SHP77 treated with DMSO at 0.1 percent for 48 hours (cell line): ENCODE measurements around the gene SRGAP2C.
"Not testable (repeated sequence)": the region's sequence is repeated elsewhere in the genome, so short reads cannot be mapped to it uniquely, and the experiment has no call there.

Experiments
- DNase-seq: peaks from one replicate; lab custom pipeline; 2025; lab: John Stamatoyannopoulos, UW

The SRGAP2C gene

DNA sequence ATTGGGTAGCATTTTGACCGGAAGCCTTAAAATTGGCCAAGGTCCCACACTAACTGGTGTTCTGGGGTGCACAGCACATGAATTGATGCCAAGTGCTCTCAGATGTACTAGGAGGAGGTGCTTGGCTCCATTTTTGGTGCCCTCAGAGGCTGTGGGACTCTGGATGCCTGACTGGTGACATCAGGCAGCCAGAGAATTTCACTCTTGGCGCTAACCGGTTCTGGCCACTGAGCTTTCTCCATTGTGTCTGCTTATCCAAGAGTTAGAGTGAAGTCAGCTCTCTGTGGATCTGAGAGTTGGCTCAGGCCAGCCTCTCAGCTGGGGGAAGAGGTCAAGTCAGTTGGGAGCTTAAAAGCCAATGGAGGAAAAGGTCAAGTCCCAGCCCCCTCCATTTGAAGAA, 200.4 kb downstream of the SRGAP2C start:
- DNase-seq = not testable (repeated sequence)

DNA sequence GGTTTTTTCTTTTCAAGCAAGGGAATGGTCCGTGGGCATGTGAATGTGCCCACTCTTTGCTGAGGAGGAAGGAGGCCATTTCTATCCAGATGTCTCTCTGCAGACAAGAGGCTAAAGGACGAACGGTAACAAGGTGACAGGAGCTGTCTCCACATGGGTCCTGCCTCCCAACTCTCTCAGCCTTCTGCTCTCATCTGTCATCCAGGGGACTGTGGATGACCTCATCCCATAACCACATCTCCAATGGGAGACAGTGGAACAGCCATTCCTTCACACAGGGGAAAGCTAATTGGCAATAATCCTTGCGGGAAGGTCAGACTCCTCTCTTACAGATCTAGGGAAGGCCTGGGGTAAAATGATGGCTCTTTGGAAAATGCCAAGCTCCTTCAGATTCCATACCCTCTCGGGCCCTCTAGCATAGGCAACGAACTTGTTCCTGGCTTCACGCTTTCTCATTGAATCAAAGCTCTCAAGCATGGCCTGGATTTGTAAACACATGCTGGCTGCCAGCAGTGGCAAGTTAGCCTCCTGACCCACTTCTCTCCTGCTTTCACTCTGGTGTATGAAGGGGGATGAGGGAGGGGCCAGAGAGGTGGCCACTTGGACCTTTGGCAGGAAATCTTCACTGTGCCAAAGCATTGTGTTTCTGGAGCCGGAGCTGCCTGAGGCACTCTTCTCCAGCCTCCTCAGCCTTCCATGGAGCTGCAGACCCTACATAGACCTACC, 201.0 kb downstream of the SRGAP2C start:
- DNase-seq = not testable (repeated sequence)

GRCh38 chr1:121386319-121386948, 201.7 kb downstream of the SRGAP2C start:
- DNase-seq = not testable (repeated sequence)

DNA sequence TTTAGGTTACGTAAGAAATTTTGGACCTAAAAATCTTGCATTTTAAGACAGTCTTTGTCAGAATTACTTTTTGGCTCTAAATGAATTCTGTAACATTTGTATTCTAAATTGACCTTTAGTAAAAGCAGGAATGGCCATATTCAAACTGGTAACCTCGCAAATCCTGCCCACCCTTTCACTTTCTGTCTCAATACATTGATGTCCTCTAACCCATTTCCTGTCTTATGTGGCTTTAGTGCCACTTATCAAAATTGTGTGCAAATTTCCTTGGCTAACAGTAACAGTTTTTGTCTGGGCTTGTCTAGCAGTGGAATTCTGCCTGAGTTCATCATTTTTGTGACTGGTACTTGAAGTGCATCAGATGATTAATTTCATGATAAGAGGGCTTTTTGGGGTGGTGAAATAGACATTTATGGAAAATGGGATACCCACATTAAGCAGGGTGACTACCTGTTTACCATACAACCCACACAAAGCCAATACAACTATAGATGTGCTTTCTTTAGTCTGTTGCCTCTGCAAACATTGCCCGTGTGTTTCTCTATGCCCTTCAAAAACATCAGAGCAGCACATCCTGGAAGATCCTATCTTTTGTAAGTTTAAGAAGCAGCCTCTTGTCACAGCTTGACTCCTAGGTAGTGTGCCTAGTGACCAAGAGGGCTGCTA, 205.3 kb downstream of the SRGAP2C start:
- DNase-seq = not testable (repeated sequence)

DNA sequence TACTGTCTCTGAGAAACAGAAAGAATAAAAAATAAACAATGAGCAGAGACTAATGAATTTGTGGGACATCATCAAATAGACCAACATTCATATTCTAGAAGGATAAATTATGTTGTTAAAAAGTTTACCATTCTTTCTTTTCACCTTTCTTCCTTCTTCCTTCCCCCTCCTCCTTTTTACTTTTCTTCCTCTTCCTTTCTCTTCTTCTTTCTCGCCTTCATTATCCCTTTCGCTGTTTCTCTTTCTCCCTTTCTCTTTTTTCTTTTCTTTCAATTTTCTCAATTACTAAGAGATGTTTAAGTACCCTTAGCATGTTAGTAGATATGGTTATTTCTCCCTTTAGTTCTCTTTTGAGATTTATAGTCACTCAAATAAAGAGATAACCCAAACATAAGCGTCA, 207.4 kb downstream of the SRGAP2C start:
- DNase-seq = not testable (repeated sequence)

- DNase-seq = not testable (repeated sequence)
These were observed 211.0 kb downstream of the SRGAP2C start for GRCh38 chr1:121395718-121396201.

DNA sequence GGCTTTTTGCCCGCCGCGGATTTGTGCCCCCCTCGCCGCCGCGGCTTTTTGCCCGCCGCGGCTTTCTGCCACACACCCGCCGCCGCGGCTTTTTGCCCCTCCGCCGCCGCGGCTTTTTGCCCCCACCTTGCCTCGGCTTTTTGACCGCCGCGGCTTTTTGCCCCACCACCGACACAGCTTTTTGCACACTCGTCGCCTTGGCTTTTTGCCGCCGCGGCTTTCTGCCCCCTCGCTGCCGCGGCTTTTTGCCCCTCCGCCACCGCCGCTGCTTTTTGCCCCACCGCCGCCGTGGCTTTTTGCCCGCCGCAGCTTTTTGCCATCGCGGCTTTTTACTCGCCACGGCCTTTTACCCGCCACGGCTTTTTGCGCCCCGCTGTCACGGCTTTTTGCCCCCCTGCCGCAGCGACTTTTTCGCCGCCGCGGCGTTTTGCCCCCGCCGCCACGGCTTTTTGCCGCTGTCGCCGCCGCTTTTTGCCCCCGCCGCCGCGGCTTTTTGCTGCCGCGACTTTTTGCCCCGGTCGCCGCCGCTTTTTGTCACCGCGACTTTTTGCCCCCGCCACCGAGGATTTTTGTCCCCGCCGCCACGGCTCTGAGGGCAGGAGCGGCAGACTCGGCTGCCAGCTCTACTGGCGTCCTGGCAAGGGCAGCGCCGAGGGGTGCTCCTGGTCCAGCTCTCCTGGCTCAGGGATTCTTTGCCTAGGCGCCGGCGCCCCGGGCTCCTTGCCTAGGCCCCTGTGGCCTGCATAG, 211.7 kb downstream of the SRGAP2C start:
- DNase-seq = not testable (repeated sequence)

GRCh38 chr1:121397101-121397500, 212.3 kb downstream of the SRGAP2C start:
- not testable (repeated sequence) for DNase-seq

DNA sequence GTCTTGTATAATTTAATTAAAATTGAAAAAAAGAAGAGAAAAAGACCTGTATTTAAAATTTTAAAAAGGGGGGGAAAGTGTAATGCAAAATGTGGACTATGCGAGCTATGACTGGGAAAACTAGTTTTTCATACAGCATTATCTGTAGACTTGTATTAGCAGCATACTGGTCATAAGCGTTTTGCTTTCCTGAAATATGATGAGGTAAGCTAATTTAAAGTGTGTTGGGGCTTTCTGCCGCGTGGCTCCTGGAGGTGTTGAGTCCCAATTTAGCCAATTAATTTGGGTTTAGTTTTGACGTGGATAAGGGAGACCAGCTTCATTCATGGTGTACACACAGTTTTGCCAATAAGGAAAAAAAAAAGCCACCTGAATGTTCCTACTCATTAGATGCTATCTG, 214.4 kb downstream of the SRGAP2C start:
- not testable (repeated sequence) for DNase-seq

DNA sequence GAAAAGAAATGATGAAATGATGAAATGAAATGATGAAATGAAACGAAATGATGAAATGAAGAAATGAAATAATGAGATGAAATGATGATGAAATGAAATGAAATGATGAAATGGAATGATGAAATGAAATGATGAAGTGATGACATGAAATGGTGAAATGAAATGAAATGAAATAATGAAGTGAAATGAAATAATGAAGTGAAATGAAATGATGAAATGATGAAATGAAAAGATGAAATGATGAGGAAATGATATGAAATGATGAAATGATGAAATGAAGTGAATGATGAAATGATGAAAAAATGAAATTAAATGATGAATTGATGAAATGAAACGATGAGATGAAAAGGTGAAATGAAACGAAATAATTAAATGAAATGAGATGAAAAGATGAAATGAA, 215.3 kb downstream of the SRGAP2C start:
- DNase-seq = not testable (repeated sequence)

DNA sequence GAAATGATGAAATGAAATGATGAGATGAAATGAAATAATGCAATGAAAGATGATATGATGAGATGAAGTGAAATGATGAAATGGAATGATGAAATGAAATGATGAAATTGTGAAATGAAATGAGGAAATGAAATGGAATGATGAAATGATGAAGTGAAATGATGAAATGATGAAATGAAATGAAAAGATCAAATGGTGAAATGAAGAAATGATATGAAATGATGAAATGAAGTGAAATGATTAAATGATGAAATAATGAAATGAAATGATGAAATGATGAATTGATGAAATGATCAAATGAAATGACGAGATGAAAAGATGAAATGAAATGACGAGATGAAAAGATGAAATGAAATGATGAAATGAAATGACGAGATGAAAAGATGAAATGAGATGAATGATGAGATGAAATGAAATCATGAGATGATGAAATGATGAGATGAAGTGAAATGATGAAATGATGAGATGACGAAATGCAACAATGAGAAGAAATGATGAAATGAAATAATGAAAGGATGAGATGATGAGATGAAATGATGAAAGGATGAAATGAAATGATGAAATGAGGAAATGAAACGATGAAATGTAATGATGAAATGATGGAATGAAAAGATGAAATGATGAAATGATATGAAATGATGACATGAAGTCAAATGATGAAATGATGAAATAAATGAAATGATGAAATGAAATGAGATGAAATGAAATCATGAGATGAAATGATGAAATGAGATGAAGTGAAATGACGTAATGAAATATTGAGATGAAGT, 216.0 kb downstream of the SRGAP2C start:
- DNase-seq = not testable (repeated sequence)

DNA sequence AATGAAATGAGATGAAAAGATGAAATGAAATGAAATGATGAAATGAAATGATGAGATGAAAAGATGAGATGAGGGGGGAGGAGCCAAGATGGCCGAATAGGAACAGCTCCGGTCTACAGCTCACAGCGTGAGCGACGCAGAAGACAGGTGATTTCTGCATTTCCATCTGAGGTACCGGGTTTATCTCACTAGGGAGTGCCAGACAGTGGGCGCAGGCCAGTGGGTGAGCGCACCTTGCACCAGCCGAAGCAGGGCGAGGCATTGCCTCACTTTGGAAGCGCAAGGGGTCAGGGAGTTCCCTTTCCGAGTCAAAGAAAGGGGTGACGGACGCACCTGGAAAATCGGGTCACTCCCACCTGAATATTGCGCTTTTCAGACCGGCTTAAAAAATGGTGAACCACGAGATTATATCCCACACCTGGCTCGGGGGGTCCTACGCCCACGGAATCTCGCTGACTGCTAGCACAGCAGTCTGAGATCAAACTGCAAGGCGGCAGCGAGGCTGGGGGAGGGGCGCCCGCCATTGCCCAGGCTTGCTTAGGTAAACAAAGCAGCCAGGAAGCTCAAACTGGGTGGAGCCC, 216.7 kb downstream of the SRGAP2C start:
- not testable (repeated sequence) for DNase-seq

- DNase-seq = not testable (repeated sequence)
These were observed 218.5 kb downstream of the SRGAP2C start for GRCh38 chr1:121403254-121403653.

- DNase-seq = no peak
These were observed 223.6 kb downstream of the SRGAP2C start for GRCh38 chr1:121408354-121408753.

- no peak for DNase-seq
These were observed 229.0 kb downstream of the SRGAP2C start for GRCh38 chr1:121413821-121414220.

DNA sequence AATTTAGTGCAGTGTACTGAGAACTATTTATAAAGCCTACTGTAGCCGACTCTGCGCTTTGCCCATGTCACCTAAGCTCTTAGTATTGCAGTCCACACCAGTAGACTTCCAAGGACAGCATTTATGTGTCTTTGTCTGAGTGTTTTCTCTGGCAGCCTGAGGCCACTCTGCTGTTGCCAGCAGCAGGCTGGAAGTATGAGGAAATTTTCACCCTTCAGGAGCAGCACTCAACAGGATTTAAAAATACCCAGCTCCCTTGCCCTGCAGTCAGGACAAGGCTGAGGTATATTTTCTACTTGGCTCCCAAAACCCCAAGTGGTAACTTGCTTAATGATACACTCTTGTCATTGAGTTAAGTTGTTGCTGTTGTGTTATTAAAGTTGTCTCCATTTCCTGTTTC, 230.1 kb downstream of the SRGAP2C start:
- DNase-seq = no peak

GRCh38 chr1:121417325-121417923, 232.6 kb downstream of the SRGAP2C start:
- DNase-seq = no peak

DNA sequence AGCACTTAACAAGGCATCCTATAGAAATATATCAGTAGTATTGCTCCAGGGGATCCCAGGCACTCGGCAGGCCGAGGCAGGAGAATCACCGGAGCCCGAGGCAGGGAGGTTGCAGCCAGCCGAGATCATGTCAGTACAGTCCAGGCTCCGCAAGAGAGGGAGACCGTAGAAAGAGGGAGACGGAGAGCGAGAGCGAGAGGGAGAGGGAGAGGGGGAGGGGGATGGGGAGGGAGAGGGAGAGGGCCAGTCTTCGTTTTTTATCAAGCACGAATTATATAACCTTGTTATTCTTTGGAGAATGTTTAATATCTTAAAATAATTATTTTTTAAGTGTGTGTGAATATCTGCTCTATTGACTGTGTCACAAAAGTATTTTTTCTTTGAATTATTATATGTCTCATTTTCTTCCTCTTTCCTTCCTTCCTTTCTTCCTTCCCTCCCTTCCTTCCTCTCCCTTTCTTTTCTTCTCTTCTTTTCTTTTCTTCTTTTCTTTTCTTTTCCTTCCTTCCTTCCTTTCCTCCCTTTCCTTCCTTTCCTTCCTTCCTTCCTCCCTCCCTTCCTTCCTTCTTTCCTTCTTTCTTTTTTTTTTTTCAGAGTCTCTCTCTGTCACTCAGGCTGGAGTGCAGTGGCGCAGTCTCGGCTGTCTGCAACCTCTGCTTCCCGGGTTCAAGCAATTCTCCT, 233.7 kb downstream of the SRGAP2C start:
- DNase-seq = no peak

DNA sequence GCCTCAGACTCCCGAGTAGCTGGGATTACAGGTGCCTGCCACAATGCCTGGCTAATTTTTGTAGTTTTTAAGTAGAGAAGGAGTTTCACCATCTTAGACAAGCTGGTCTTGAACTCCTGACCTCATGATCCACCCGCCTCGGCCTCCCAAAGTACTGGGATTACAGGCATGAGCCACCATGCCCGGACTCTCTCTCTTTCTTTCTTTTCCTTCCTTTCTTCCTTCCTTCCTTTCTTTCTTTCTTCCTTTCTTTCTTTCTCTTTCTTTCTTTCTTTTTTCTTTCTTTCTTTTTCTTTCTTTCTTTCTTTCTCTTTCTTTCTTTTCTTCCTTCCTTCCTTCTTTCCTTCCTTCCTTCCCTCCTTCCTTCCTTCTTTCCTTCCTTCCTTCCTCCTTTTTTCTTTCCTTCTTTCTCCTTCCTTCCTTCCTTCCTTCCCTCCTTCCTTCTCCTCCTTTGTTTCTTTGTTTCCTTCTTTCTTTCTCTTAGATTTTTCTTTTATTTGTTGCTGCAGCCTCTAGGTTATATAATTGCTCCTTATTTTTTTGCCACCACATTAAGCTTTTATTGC, 234.4 kb downstream of the SRGAP2C start:
- not testable (repeated sequence) for DNase-seq

DNA sequence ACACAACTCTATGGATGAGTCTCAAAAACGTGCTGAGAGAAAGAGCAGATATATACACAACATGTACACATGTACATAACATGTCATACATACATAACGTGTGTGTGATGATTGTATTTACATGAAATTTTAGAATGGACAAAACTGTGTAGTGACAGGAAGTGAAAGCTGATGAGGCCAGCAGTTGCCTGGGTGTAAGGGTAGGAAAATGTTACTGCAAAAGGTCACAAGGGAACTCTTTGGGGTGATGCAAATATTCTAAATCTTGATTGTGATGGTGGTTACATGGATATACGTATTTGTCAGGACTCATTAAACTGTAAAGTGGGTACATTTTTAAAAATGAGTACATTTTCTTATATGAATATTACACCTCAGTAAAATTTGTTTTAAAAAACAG, 236.7 kb downstream of the SRGAP2C start:
- not testable (repeated sequence) for DNase-seq
